Prostate gland (tissue), 2 donors: ENCODE results near the gene STK4. TPM values are rescaled to one million over a fixed set of nuclear protein-coding genes. Genes with fewer than 3 reads are reported as not detected.

Experiments used
- DNase-seq: peaks from one replicate; pipeline ENCODE4 v3.0.0-alpha.2; 2019; ENCODE audit warnings: low spot score
- H3K27ac ChIP-seq, 2 donors: fragments of 200-600 bp; sonication (generic); 2 replicates each; pipeline ENCODE4 v1.5.1; 2017 to 2019
- H3K27me3 ChIP-seq: fragments of 200-600 bp; sonication (generic); replicated peaks from 2 replicates; pipeline ENCODE4 v1.5.1; 2019; ENCODE audit not compliant: insufficient read depth
- H3K36me3 ChIP-seq, 2 donors: fragments of 200-600 bp; sonication (generic); 1 replicate in 1 of 2; 2 replicates in 1 of 2; pipeline versions ENCODE4 v1.5.1 to v1.8.1; 2017 to 2019
- H3K4me1 ChIP-seq: fragments of 200-600 bp; sonication (generic); replicated peaks from 2 replicates; pipeline ENCODE4 v1.5.1; 2019
- H3K4me3 ChIP-seq, 2 donors: fragments of 200-600 bp; sonication (generic); 2 replicates each; pipeline ENCODE4 v1.5.1; 2017 to 2019
- H3K9me3 ChIP-seq: fragments of 200-600 bp; sonication (generic); 2 replicates; pipeline ENCODE4 v1.5.1; 2017
- POLR2A ChIP-seq: fragments of 450-650 bp; IDR thresholded peaks from one replicate; pipeline ENCODE4 v1.6.1; 2016; ENCODE audit warnings: antibody characterized with exemption, mild to moderate bottlenecking
- POLR2AphosphoS5 ChIP-seq: sonication (generic); formaldehyde crosslinking; IDR thresholded peaks from one replicate; pipeline ENCODE4 v1.6.1; 2017; ENCODE audit warnings: antibody characterized with exemption
- WGBS: methylation state at CpG from one replicate; pipeline ENCODE4 v1.1.5; 2018; 5-methylcytosine and 5-hydroxymethylcytosine counted together
- intact Hi-C: fragments of 100-400 bp; cut with DNase I; formaldehyde crosslinking; loops from one replicate; pipeline ENCODE4 v1.14.2; 2022
- total RNA-seq, 2 donors: library from RNA; depleted of rRNA; stranded (reverse); fragments of >200 nt; gene quantifications; one replicate each; pipeline ENCODE4 v1.1.0, GENCODE V29; 2016
- TF ChIP-seq, protein P1 (sequence below), 4 experiments: fragments of 200-600 bp in 2 of 4; fragments of 450-650 bp in 2 of 4; sonication (generic) in 2 of 4; IDR thresholded peaks; 1 replicate in 3 of 4; 2 replicates in 1 of 4; pipeline ENCODE4 v1.5.1; 2016 to 2019; ENCODE audit warnings: antibody characterized with exemption in 4 of 4, mild to moderate bottlenecking in 2 of 4, moderate library complexity in 2 of 4

Gene STK4
- total RNA-seq, 2 donors from 2014 or later: 14.4 to 35.1 TPM

DNA sequence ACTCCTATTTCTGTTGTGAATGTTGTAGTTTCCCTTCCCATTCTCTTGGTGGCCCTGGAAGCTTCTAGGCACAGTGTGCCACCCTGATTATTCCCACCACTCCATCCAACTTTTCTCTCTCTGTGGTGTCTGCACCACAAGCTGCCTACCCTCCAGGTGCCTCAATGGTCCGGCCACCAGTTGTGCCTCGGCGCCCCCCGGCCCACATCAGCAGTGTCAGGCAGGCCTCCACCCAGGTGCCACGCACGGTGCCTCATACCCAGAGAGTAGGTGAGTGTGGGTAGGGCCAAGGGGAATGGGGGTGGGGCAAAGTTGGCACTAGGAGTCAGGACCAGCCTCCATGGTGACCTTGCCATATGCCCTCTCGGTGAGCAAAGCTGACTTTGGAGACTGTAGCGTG lies 33.4 kb upstream of the STK4 start:
- DNase-seq: no peak
- intact Hi-C loops: no loop called here
- H3K4me3 ChIP-seq: no peak overlapping the region
- H3K9me3 ChIP-seq: no peaks in the 10 kb centered on the region
- H3K27ac ChIP-seq: no peak overlapping the region
- 98% methylated on average over 8 of the region's 8 CpGs for WGBS
- TF ChIP-seq POLR2A (no peak), POLR2AphosphoS5 (no peak)
- TF ChIP-seq, protein P1, sequence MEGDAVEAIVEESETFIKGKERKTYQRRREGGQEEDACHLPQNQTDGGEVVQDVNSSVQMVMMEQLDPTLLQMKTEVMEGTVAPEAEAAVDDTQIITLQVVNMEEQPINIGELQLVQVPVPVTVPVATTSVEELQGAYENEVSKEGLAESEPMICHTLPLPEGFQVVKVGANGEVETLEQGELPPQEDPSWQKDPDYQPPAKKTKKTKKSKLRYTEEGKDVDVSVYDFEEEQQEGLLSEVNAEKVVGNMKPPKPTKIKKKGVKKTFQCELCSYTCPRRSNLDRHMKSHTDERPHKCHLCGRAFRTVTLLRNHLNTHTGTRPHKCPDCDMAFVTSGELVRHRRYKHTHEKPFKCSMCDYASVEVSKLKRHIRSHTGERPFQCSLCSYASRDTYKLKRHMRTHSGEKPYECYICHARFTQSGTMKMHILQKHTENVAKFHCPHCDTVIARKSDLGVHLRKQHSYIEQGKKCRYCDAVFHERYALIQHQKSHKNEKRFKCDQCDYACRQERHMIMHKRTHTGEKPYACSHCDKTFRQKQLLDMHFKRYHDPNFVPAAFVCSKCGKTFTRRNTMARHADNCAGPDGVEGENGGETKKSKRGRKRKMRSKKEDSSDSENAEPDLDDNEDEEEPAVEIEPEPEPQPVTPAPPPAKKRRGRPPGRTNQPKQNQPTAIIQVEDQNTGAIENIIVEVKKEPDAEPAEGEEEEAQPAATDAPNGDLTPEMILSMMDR (IDR thresholded peaks at IDR 0.05): no peak
- no peaks in the 10 kb centered on the region for H3K27me3 ChIP-seq
- H3K36me3 ChIP-seq: no peaks in the 10 kb centered on the region
- H3K4me1 ChIP-seq: no peaks in the 10 kb centered on the region

DNA sequence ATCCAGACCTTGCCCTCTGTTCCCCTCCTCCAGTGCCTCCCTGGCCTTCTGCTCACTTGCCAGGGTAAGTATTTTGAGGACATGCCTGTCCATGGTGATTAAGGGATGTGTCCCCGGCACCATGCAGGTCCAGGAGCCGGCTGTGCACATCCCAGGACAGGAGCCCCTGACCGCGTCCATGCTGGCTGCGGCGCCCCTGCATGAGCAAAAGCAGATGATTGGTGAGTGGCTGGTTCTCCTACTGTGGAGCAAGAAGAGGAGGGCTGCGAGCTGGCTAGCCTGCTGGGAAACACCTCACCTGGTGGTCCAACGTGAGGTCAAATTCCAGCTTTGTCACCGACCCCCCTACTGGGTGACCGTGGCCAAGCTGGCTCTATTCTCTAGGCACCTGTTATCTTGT lies 29.8 kb upstream of the STK4 start:
- Histone ChIP-seq H3K4me3 (no peak overlapping the region), H3K27ac (no peak overlapping the region), H3K27me3 (no peaks in the 10 kb centered on the region), H3K4me1 (no peaks in the 10 kb centered on the region), H3K36me3 (no peaks in the 10 kb centered on the region), H3K9me3 (no peaks in the 10 kb centered on the region)
- intact Hi-C loops: no loop called here
- no peak for DNase-seq
- 98% methylated on average over 10 of the region's 10 CpGs for WGBS
- TF ChIP-seq POLR2AphosphoS5 (no peak), POLR2A (no peak)
- TF ChIP-seq, protein P1 (IDR thresholded peaks at IDR 0.05): no peak

DNA sequence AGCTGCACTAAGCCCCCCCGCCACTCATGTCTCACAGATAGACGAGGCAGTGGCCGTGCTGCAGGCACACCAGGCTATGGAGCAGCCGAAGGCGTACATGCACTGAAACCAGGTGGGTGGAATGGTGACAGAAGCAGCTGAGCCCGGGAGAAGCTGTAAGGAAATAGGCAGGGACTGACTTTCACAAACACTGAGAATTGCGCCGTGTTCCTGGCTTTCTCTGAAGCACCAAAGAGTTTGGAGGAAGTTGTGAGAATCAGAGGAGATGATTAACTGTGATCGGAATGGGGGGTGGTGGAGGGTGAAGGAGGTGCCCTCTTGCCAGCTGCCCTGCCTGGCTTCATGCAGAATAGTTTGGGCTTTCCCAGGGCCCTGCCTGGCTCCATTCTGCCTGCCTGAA lies 27.7 kb upstream of the STK4 start:
- H3K27ac ChIP-seq: no peak overlapping the region
- no peak for DNase-seq
- intact Hi-C loops: no loop called here
- 90% methylated on average over 9 of the region's 9 CpGs for WGBS
- no peak overlapping the region for H3K4me3 ChIP-seq
- TF ChIP-seq, protein P1 (IDR thresholded peaks at IDR 0.05): no peak
- TF ChIP-seq POLR2AphosphoS5 (no peak), POLR2A (no peak)
- no peaks in the 10 kb centered on the region for H3K4me1 ChIP-seq
- peaks cover 0 to 9% of the 10 kb centered on the region in 2 donors for H3K36me3 ChIP-seq
- no peaks in the 10 kb centered on the region for H3K27me3 ChIP-seq
- H3K9me3 ChIP-seq: no peaks in the 10 kb centered on the region

DNA sequence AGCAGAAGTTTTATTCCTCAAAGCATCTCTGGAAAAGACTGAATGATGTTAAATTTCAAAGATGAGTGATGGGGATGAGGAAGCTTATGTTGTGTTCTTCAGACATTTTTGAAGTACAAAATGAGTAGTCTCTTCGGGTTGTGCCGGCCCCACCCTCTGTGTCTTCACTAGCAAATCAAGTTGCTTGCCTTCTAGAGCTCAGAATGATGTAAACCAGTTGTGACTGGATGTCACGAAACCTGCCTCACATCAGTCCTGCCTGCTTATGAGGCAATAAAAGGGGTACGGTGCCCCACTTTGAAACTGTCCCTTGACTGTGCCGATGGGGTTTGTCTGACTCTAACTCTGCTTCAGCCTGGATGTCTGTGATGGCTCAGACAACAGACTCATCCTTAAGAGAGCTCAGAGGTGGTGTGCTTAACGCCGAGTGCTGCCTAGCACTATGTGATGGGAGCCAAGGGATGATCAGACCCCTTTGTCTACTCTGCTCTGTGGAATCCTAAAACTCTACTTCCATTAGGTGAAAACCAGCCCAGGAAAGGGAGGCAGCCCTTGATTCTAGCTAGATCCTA lies 25.1 kb upstream of the STK4 start:
- intact Hi-C loops: no loop called here
- 77% methylated on average over 7 of the region's 7 CpGs for WGBS
- Histone ChIP-seq H3K4me3 (no peak overlapping the region), H3K36me3 (peaks cover 0 to 9% of the 10 kb centered on the region in 2 donors), H3K27ac (no peak overlapping the region), H3K27me3 (no peaks in the 10 kb centered on the region), H3K4me1 (no peaks in the 10 kb centered on the region), H3K9me3 (no peaks in the 10 kb centered on the region)
- no peak for DNase-seq
- TF ChIP-seq POLR2A: no peak
- TF ChIP-seq, protein P1 (IDR thresholded peaks at IDR 0.05): no peak
- no peak for TF ChIP-seq POLR2AphosphoS5

DNA sequence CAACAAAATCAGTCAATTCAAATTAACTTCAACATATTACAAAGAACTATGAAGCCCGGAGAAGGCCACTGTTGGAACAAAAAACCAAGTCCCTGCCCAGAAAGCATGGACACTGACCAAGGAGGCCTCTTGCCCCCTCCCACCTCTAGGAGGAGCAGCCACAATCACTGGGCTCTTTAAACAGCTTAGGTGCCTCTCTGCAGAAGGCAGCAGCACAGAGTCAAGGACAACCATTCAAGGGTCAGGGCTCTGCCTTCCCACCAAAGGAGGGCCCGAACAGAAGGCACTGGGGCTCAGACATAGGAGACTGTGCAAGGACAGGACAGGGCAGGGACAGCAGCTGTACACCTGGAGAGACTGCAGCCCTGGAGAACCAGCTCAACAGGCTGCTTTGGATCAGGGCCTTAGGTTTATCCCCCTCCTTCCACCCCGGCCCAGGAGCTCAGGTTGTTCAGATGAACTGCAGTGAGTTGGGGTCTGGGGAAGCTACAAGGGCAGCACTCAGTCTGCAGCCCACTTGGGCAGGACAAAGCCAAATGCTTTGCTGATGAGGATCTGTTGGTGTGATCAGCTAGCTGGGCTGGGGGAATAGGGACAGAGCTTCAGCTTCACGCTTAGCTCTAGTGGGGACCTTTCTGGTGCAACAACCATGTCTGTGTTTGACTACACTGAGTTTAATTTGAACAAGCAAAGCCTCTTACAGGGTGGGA lies 23.9 kb upstream of the STK4 start:
- Histone ChIP-seq H3K9me3 (no peaks in the 10 kb centered on the region), H3K27me3 (no peaks in the 10 kb centered on the region), H3K27ac (no peak overlapping the region), H3K4me3 (no peak overlapping the region), H3K36me3 (peaks cover 0 to 9% of the 10 kb centered on the region in 2 donors), H3K4me1 (no peaks in the 10 kb centered on the region)
- intact Hi-C loops: no loop called here
- TF ChIP-seq POLR2AphosphoS5 (no peak), POLR2A (no peak)
- TF ChIP-seq, protein P1 (IDR thresholded peaks at IDR 0.05): no peak
- DNase-seq: no peak
- 73% methylated on average over 4 of the region's 4 CpGs for WGBS
